Measurements from ENCODE around the gene DYDC1.

- no peak for TF ChIP-seq EZH2 (IDR thresholded peaks at IDR 0.05; ENCODE audit: insufficient read depth, poor library complexity, severe bottlenecking)
- TF ChIP-seq EZH2phosphoT487 (IDR thresholded peaks at IDR 0.05; ENCODE audit: insufficient read depth, low read depth) = no peak
Measured at GRCh38 chr10:80356989-80357850, 665 bp upstream of the DYDC1 start.
